NCI-H748 (cell line): ENCODE measurements around the gene ORC3.
"Not testable (repeated sequence)": the region's sequence is repeated elsewhere in the genome, so short reads cannot be mapped to it uniquely, and the experiment has no call there.

Experiments used
- DNase-seq: peaks from one replicate; lab custom pipeline; 2025; ENCODE audit not compliant: unreplicated experiment; lab: John Stamatoyannopoulos, UW

The ORC3 gene

DNA sequence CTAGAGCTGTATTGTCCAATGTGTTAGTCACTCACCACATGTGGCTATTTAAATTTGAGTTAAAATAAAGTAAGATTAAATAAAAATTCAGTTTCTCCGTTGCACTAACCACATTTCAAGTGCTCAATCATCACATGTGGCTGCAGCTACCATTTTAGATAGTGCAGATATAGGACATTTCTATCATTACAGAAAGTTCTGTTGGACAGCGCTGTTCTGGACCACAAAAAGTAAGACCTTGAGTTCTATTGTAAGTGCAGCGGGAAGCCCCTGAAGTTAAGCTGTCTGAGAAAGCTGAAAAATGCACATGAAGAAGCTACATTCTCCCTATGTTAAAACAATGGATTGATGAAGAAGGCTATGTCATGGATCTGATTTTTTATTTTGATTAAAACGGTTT, 1.1 kb downstream of the ORC3 start:
- DNase-seq: no peak

- no peak for DNase-seq
Measured at GRCh38 chr6:87600576-87600975, 10.6 kb downstream of the ORC3 start.

GRCh38 chr6:87606199-87606598, 16.3 kb downstream of the ORC3 start:
- DNase-seq: no peak

DNA sequence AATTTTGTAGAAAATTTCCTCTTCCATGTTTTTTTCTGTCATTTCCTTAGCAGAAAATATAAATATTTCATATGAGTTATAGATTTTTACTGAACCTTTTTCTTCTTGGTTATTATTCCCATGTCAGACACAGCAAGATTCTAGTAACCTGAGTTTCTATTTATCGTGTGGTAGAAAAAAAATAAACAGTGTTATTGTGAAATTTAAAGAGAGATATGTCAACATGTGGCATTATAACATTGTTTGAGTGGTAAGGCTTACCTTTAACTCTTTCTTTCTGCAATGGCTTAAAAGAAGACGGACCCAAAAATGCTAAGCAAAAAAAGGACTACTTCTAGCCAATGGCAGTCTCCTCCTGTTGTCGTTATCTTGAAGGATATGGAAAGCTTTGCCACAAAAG, 18.9 kb downstream of the ORC3 start:
- no peak for DNase-seq

DNA sequence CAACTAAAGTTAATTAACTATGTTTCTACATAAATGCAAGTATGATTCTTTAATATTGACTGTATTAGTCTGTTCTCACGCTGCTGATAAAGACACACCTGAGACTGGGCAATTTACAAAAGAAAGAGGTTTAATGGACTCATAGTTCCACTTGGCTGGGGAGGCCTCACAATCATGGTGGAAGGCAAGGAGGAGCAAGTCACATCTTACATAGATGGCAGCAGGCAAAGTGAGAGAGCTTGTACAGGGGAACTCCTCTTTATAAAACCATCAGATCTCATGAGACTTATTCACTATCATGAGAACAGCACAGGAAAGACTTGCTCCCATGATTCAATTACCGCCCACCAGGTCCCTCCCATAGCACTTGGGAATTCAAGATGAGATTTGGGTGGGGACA, 23.1 kb downstream of the ORC3 start:
- DNase-seq: not testable (repeated sequence)

- DNase-seq: no peak
Measured at GRCh38 chr6:87617405-87617804, 27.5 kb downstream of the ORC3 start.

DNA sequence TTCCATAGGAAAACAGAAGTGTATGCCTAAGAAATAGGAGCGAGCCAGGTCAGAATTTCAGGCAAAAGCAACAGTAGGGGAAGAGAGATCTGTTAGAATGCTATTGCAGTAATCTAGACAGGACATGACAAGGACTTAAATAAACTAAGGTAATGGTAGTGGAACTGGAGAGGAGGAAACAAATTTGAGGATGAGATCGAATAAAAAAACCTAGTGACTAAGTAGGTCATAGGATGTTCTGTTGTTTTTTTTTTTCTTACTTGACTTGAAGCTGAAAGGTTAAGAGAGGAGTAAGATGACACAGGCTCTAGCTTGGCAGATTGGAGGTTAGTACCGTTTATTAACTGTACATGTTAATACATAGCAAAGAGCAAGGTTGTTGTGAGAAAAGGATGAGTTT, 28.6 kb downstream of the ORC3 start:
- no peak for DNase-seq

DNA sequence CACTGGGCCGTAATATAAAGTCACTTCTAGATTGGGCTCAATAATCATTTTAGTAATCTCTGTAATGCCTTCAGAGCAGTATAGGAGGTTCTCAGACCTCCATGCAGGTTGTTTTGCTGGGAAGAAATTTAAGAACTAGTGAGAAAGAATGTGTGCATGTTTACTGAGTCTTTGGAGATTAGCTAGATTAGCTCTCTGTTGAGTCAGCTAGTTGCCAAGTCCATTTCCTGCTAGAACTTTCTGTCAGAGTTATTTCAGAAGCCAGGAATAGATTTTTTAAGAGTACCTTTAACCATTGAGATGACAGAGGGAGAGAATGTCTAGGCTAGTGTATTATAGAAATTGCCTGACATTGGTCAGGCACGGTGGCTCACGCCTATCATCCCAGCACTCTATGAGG, 33.3 kb downstream of the ORC3 start:
- no peak for DNase-seq

DNA sequence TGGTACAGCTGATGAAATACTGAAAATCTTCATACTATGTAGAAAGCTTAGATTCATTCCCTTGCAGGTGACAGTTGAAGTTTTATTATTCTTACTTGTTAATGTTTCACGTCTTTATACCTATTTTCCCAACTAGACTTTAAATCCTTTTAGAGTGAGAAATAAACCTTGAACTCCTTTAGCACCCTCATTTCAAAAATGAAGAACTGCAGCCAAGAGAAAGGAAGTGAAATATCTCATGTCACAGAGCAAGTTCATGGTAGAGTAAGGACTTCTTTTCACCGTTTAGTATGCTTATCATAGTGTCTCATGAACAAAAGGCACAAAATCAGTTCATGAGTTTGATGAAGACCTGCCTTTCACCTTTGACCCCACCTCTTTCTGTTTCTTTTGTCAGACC, 38.5 kb downstream of the ORC3 start:
- DNase-seq: no peak

GRCh38 chr6:87628881-87629280, 38.9 kb downstream of the ORC3 start:
- no peak for DNase-seq

- no peak for DNase-seq
Measured at GRCh38 chr6:87630746-87631145, 40.8 kb downstream of the ORC3 start.

DNA sequence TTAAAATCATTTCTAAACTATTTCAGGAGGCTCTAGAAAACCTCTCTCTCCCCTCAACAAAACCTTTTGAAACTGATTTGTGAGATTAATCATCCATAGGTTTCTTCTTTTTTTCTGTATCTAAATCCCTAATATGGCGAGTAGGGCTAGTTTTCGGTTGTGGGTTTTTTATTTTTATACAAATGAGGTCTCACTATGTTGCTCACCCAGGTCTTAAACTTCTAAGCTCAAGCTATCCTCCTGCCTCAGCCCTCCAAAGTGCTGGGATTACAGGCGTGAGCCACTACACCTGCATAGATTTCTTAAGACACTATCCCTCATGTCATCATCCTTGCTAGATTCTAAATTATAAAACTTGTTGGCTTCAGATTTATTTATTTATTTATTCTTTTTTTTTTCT, 43.9 kb downstream of the ORC3 start:
- DNase-seq: no peak

- no peak for DNase-seq
Measured at GRCh38 chr6:87636315-87636714, 46.4 kb downstream of the ORC3 start.

DNA sequence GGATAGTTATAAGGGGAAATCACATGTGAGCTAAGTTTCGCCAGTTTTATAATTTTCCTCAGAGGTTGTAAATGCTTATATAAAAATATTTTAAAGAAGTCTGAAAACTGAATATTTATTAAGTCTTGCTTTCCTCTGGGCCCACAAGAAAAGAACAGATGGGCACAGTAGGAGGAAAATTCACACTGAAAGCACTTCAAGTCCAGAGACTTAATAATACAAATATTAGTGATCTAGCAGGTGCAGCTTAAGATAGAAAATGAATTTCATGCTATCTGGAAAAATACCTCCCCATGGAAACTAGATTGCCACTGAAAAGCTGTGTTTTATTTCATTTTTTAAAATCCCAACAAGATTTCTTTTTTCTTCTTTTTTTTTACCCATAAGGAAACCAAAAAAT, 47.2 kb downstream of the ORC3 start:
- DNase-seq: no peak

- no peak for DNase-seq
Measured at GRCh38 chr6:87639373-87639772, 49.4 kb downstream of the ORC3 start.

- no peak for DNase-seq
Measured at GRCh38 chr6:87641065-87641692, 51.2 kb downstream of the ORC3 start.

- DNase-seq: no peak
Measured at GRCh38 chr6:87645080-87645479, 55.1 kb downstream of the ORC3 start.

- no peak for DNase-seq
Measured at GRCh38 chr6:87653074-87653962, 63.4 kb downstream of the ORC3 start.

DNA sequence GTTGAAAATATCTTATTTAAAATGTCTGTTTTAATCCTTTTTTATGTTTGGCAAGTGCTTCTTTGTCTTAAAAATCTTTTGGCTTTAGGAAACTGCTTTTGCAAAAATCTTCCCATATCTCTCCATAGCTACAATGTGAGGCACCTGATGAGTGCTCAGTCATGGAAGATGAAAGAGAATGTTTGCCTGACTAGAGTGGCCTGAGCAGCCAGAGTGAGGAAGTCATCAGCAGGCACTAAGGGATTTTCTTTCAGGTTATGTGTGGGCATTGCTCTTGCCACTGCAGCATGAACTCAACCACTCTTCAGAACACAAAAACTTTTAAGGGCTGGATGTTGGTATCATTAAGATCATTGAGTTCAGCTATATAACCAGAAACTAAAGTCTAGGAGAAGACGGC, 64.2 kb downstream of the ORC3 start:
- DNase-seq: no peak

- DNase-seq: no peak
Measured at GRCh38 chr6:87654875-87655454, 65.0 kb downstream of the ORC3 start.

- no peak for DNase-seq
Measured at GRCh38 chr6:87655824-87656223, 65.9 kb downstream of the ORC3 start.

DNA sequence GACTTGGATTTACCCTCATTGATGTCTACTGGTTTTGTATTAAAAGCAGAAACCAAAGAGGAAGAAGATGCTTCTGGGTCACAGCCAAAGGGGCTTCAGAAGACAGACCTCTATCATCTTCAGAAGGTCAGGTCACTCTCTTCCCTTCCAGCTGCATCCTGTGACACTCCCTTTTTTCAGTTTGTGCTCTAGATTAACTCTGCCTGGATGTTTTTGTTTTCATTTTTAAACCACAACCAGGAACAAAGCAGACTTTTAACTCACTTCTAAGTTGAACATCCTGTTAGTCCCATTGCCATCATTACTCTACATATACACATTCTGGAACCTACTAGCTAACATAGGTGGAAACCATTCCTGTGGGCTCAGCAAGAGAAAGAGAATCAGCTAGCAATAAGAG, 66.9 kb downstream of the ORC3 start:
- no peak for DNase-seq
